Urinary bladder (tissue), 4 donors: ENCODE data around the gene PLXNA2. TPM values are rescaled to one million over a fixed set of nuclear protein-coding genes. Genes with fewer than 3 reads are reported as not detected.

Experiments used
- DNase-seq: peaks from one replicate; pipeline ENCODE4 v3.0.0-alpha.2; 2015; ENCODE audit errors: extremely low spot score
- H3K27ac ChIP-seq: one replicate; pipeline ENCODE4 v1.5.1; 2013; ENCODE audit warnings: low read depth, mild to moderate bottlenecking, moderate library complexity
- H3K36me3 ChIP-seq: one replicate; pipeline ENCODE4 v1.6.1; 2013; ENCODE audit warnings: mild to moderate bottlenecking, moderate library complexity; ENCODE audit not compliant: insufficient read depth
- H3K4me1 ChIP-seq: one replicate; pipeline ENCODE4 v1.6.1; 2013; ENCODE audit warnings: mild to moderate bottlenecking, moderate library complexity; ENCODE audit not compliant: insufficient read depth
- H3K4me3 ChIP-seq: one replicate; pipeline ENCODE4 v1.5.1; 2013; ENCODE audit warnings: low read depth, low read length
- WGBS: extraction: QIAGEN DNeasy Blood & Tissue Kit; methylation state at CpG from one replicate; pipeline ENCODE4 v1.1.7; 2013; 5-methylcytosine and 5-hydroxymethylcytosine counted together
- polyA plus RNA-seq: library from polyadenylated mRNA; stranded (reverse); fragments of 200-250 nt; gene quantifications from one replicate; pipeline ENCODE4 v1.2.3, GENCODE V29; 2013
- total RNA-seq: library from RNA; depleted of rRNA; stranded (reverse); fragments of >200 nt; gene quantifications from one replicate; pipeline ENCODE4 v1.2.3, GENCODE V29; 2014
- donor health status: healthy with polysubstance abuse.
- donor health status: healthy.

The PLXNA2 gene
- total and polyA plus RNA-seq, 2 donors, result 15.1 to 20.0 TPM

GRCh38 chr1:208135354-208135753 is 108.8 kb downstream of the PLXNA2 start:
- Histone ChIP-seq H3K36me3 (no peaks in the 10 kb centered on the region), H3K4me3 (no peak overlapping the region), H3K27ac (no peak overlapping the region), H3K4me1 (peaks cover 1% of the 10 kb centered on the region)
- DNase-seq, result no peak
- 62% methylated on average over 2 of the region's 2 CpGs for WGBS

- Histone ChIP-seq H3K4me3 (no peak overlapping the region), H3K4me1 (peaks cover 1% of the 10 kb centered on the region), H3K36me3 (no peaks in the 10 kb centered on the region), H3K27ac (no peak overlapping the region)
- WGBS, result 47% methylated on average over 5 of the region's 5 CpGs
- no peak for DNase-seq
These were observed 109.7 kb downstream of the PLXNA2 start for GRCh38 chr1:208134491-208134890.

GRCh38 chr1:208133355-208133754 is 110.8 kb downstream of the PLXNA2 start:
- 98% methylated on average over 2 of the region's 2 CpGs for WGBS
- no peak for DNase-seq
- Histone ChIP-seq H3K27ac (no peak overlapping the region), H3K4me3 (no peak overlapping the region), H3K4me1 (peaks cover 1% of the 10 kb centered on the region), H3K36me3 (no peaks in the 10 kb centered on the region)

GRCh38 chr1:208132287-208132882 is 111.8 kb downstream of the PLXNA2 start:
- H3K36me3 ChIP-seq, result no peaks in the 10 kb centered on the region
- no peak overlapping the region for H3K27ac ChIP-seq
- 51% methylated on average over 4 of the region's 4 CpGs for WGBS
- DNase-seq, result no peak
- no peak overlapping the region for H3K4me3 ChIP-seq
- H3K4me1 ChIP-seq, result peaks cover 1% of the 10 kb centered on the region

- DNase-seq, result no peak
- no peaks in the 10 kb centered on the region for H3K36me3 ChIP-seq
- H3K4me1 ChIP-seq, result peaks cover 1% of the 10 kb centered on the region
- H3K4me3 ChIP-seq, result no peak overlapping the region
- no peak overlapping the region for H3K27ac ChIP-seq
- WGBS, result 61% methylated on average over 15 of the region's 15 CpGs
These were observed 112.4 kb downstream of the PLXNA2 start for GRCh38 chr1:208131621-208132286.

GRCh38 chr1:208129487-208129886 is 114.7 kb downstream of the PLXNA2 start:
- WGBS, result 96% methylated on average over 1 of the region's 1 CpG
- no peak for DNase-seq
- H3K27ac ChIP-seq, result no peak overlapping the region
- H3K4me1 ChIP-seq, result peaks cover 1% of the 10 kb centered on the region
- H3K36me3 ChIP-seq, result no peaks in the 10 kb centered on the region
- no peak overlapping the region for H3K4me3 ChIP-seq

GRCh38 chr1:208129060-208129459 is 115.1 kb downstream of the PLXNA2 start:
- WGBS, result 2% methylated on average over 1 of the region's 1 CpG
- H3K36me3 ChIP-seq, result no peaks in the 10 kb centered on the region
- DNase-seq, result no peak
- H3K27ac ChIP-seq, result no peak overlapping the region
- peaks cover 1% of the 10 kb centered on the region for H3K4me1 ChIP-seq
- no peak overlapping the region for H3K4me3 ChIP-seq

GRCh38 chr1:208127792-208128529 is 116.2 kb downstream of the PLXNA2 start:
- Histone ChIP-seq H3K4me1 (peaks cover 1% of the 10 kb centered on the region), H3K4me3 (no peak overlapping the region), H3K36me3 (no peaks in the 10 kb centered on the region), H3K27ac (no peak overlapping the region)
- 57% methylated on average over 10 of the region's 10 CpGs for WGBS
- no peak for DNase-seq

- no peak for DNase-seq
- H3K27ac ChIP-seq, result no peak overlapping the region
- WGBS, result 65% methylated on average over 2 of the region's 2 CpGs
- no peaks in the 10 kb centered on the region for H3K36me3 ChIP-seq
- no peak overlapping the region for H3K4me3 ChIP-seq
- H3K4me1 ChIP-seq, result no peaks in the 10 kb centered on the region
These were observed 116.9 kb downstream of the PLXNA2 start for GRCh38 chr1:208127284-208127683.

- WGBS, result 70% methylated on average over 2 of the region's 2 CpGs
- Histone ChIP-seq H3K4me3 (no peak overlapping the region), H3K4me1 (no peaks in the 10 kb centered on the region), H3K36me3 (no peaks in the 10 kb centered on the region), H3K27ac (no peak overlapping the region)
- DNase-seq, result no peak
These were observed 118.1 kb downstream of the PLXNA2 start for GRCh38 chr1:208126108-208126507.

- Histone ChIP-seq H3K4me1 (no peaks in the 10 kb centered on the region), H3K27ac (no peak overlapping the region), H3K36me3 (no peaks in the 10 kb centered on the region), H3K4me3 (no peak overlapping the region)
- 92% methylated on average over 4 of the region's 4 CpGs for WGBS
- DNase-seq, result no peak
These were observed 121.4 kb downstream of the PLXNA2 start for GRCh38 chr1:208122612-208123358.

- Histone ChIP-seq H3K4me1 (no peaks in the 10 kb centered on the region), H3K36me3 (no peaks in the 10 kb centered on the region), H3K4me3 (no peak overlapping the region), H3K27ac (no peak overlapping the region)
- 73% methylated on average over 3 of the region's 3 CpGs for WGBS
- no peak for DNase-seq
These were observed 122.3 kb downstream of the PLXNA2 start for GRCh38 chr1:208121813-208122364.

GRCh38 chr1:208120431-208120790 is 123.8 kb downstream of the PLXNA2 start:
- Histone ChIP-seq H3K27ac (no peak overlapping the region), H3K36me3 (no peaks in the 10 kb centered on the region), H3K4me3 (no peak overlapping the region), H3K4me1 (no peaks in the 10 kb centered on the region)
- DNase-seq, result no peak
- WGBS, result 93% methylated on average over 2 of the region's 2 CpGs
